Measurements from ENCODE around the gene NME4.
"Not testable (repeated sequence)": the region's sequence is repeated elsewhere in the genome, so short reads cannot be mapped to it uniquely, and the experiment has no call there.

Gene NME4

GRCh38 chr16:397135-397661 lies at the start of gene NME4:
Gene NME4 (plus strand): TSS chr16:397199. CDS start chr16:397223, 24 bp downstream.
- DNase-seq (ENCODE audit: low read depth in 2 of 2), result no peak

GRCh38 chr16:347203-347602 lies 49.8 kb upstream of the NME4 start:
- no peak for DNase-seq (ENCODE audit: low read depth in 2 of 2)

GRCh38 chr16:348495-348894 lies 48.5 kb upstream of the NME4 start:
- DNase-seq (ENCODE audit: low read depth in 2 of 2), result not testable (repeated sequence)

GRCh38 chr16:349211-349610 lies 47.8 kb upstream of the NME4 start:
- no peak for DNase-seq (ENCODE audit: low read depth in 2 of 2)

GRCh38 chr16:350203-350602 lies 46.8 kb upstream of the NME4 start:
- no peak for DNase-seq (ENCODE audit: low read depth in 2 of 2)

GRCh38 chr16:351804-352520 lies 45.0 kb upstream of the NME4 start:
- no peak for DNase-seq (ENCODE audit: low read depth in 2 of 2)

- peak; percentile 100 for DNase-seq (ENCODE audit: low read depth in 2 of 2)
Observed at GRCh38 chr16:352547-353403, 44.2 kb upstream of the NME4 start, which contains the start of gene AXIN1. Gene AXIN1 (minus strand): TSS chr16:352723. CDS start chr16:347025, 5,698 bp downstream.

- DNase-seq (ENCODE audit: low read depth in 2 of 2), result no peak
Observed at GRCh38 chr16:353404-354290, 43.4 kb upstream of the NME4 start.

GRCh38 chr16:354291-354881 lies 42.6 kb upstream of the NME4 start:
- no peak for DNase-seq (ENCODE audit: low read depth in 2 of 2)

GRCh38 chr16:354971-355461 lies 42.0 kb upstream of the NME4 start:
- no peak for DNase-seq (ENCODE audit: low read depth in 2 of 2)

- no peak for DNase-seq (ENCODE audit: low read depth in 2 of 2)
Observed at GRCh38 chr16:356741-357140, 40.3 kb upstream of the NME4 start.

- no peak for DNase-seq (ENCODE audit: low read depth in 2 of 2)
Observed at GRCh38 chr16:359067-359763, 37.8 kb upstream of the NME4 start.

- no peak for DNase-seq (ENCODE audit: low read depth in 2 of 2)
Observed at GRCh38 chr16:359871-360697, 36.9 kb upstream of the NME4 start.

- no peak for DNase-seq (ENCODE audit: low read depth in 2 of 2)
Observed at GRCh38 chr16:360698-361336, 36.2 kb upstream of the NME4 start.

- no peak for DNase-seq (ENCODE audit: low read depth in 2 of 2)
Observed at GRCh38 chr16:361341-361871, 35.6 kb upstream of the NME4 start.

GRCh38 chr16:361872-362701 lies 34.9 kb upstream of the NME4 start:
- DNase-seq (ENCODE audit: low read depth in 2 of 2), result peak; percentile 48 to 54

- not testable (repeated sequence) for DNase-seq (ENCODE audit: low read depth in 2 of 2)
Observed at GRCh38 chr16:362702-362999, 34.3 kb upstream of the NME4 start.

Measured in activated CD8-positive, alpha-beta memory T cell treated with anti-CD3 and anti-CD28 coated beads for 4 hours (primary cell).